Activated CD8-positive, alpha-beta memory T cell treated with anti-CD3 and anti-CD28 coated beads, Interleukin-2, amount 50 U/mL, for 1 hour (primary cell): Measurements from ENCODE around the gene METTL6.
"Not testable (repeated sequence)": the region's sequence is repeated elsewhere in the genome, so short reads cannot be mapped to it uniquely, and the experiment has no call there.

Experiments used
- DNase-seq: peaks from one replicate; pipeline ENCODE4 v3.0.0-alpha.2; 2020; ENCODE audit errors: extremely low read depth

The METTL6 gene

GRCh38 chr3:15364078-15364477 is 63.3 kb downstream of the METTL6 start:
- not testable (repeated sequence) for DNase-seq

GRCh38 chr3:15361494-15362214 is 65.7 kb downstream of the METTL6 start:
- DNase-seq, result no peak

- DNase-seq, result no peak
Measured at GRCh38 chr3:15360788-15361493, 66.4 kb downstream of the METTL6 start.
